AG04449 (cell line): ENCODE data around the gene NPAS2.

Experiments used
- CTCF ChIA-PET: fragments of 350-600 bp; formaldehyde crosslinking; extraction: SDS; loops from one replicate; lab custom pipeline; 2021; ENCODE audit warnings: antibody characterized with exemption; lab: Yijun Ruan, JAX
- POLR2A ChIA-PET: fragments of 400-600, 350-600 bp; formaldehyde crosslinking; extraction: SDS; loops from one replicate; lab custom pipeline; 2020; ENCODE audit warnings: antibody characterized with exemption, inconsistent platforms; lab: Yijun Ruan, JAX
- DNase-seq: peaks from one replicate; pipeline ENCODE4 v3.0.0-alpha.2; 2010; ENCODE audit warnings: low read depth, low spot score
- H3K4me3 ChIP-seq: 2 replicates; pipeline ENCODE4 v1.5.1; 2011; ENCODE audit warnings: low read depth, mild to moderate bottlenecking, control low read depth, low read length
- CTCF ChIP-seq: IDR thresholded peaks from one replicate; pipeline ENCODE4 v1.5.1; 2011; ENCODE audit warnings: mild to moderate bottlenecking, moderate library complexity, low read length, control low read depth, inconsistent platforms; ENCODE audit not compliant: insufficient read depth; ENCODE audit errors: missing control alignments

Gene NPAS2

GRCh38 chr2:100976061-100976460 is 156.1 kb downstream of the NPAS2 start:
- ChIA-PET POLR2A (interaction anchor here (0.6 kb wide), 1 partner anchor 157 kb away, joined by 3 read pairs; no protein-coding TSS in a partner anchor), CTCF (interaction anchor here (1.1 to 2.5 kb wide), 3 partner anchors 9 to 246 kb away, joined by 3 to 10 read pairs (median 10); no protein-coding TSS in a partner anchor)
- no peak overlapping the region for H3K4me3 ChIP-seq
- DNase-seq: no peak
- no peak for TF ChIP-seq CTCF

GRCh38 chr2:100976645-100977391 is 156.9 kb downstream of the NPAS2 start:
- CTCF ChIA-PET: interaction anchor here (0.7 to 2.5 kb wide), 5 partner anchors 9 to 247 kb away, joined by 3 to 10 read pairs (median 4); no protein-coding TSS in a partner anchor
- no peak for TF ChIP-seq CTCF
- H3K4me3 ChIP-seq: no peak overlapping the region
- POLR2A ChIA-PET: interaction anchor here (0.6 to 0.7 kb wide), 2 partner anchors 19 to 158 kb away, joined by 3 read pairs; no protein-coding TSS in a partner anchor
- no peak for DNase-seq

- POLR2A ChIA-PET: no interaction called here
- H3K4me3 ChIP-seq: no peak overlapping the region
- CTCF ChIA-PET: interaction anchor here (0.7 to 2.5 kb wide), 4 partner anchors 8 to 248 kb away, joined by 3 to 10 read pairs (median 7); no protein-coding TSS in a partner anchor
- no peak for DNase-seq
- no peak for TF ChIP-seq CTCF
Measured at GRCh38 chr2:100977511-100977910, 157.6 kb downstream of the NPAS2 start.

DNA sequence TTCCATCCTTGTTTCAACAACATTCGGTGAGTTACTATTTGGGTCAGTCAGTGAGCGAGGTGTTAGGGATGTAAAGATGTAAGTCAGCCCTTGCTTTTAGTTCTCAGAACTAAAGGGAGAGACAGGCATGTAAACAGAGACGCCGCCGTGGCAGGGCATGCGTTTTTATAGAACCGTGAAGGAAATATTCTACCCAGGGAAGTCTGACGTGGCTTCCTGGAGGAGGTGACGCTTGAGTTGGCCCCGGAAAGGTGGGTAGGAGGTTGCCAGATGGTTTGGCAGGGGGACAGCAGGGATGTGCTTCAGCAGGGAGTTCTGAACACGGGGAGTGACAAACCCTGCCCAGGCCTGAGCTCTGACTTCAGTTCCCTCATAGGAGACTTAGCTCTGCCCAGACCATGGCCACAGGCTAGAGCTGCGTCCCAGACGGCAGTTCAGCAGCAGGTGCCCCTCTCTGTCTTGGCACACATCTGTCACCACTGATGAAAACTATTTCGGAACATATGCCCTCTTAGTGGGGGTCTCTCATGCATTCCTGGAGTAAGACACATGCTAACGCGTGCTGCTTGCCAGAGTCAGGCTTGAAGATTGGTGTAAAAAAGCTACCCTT is 158.7 kb downstream of the NPAS2 start:
- POLR2A ChIA-PET: no interaction called here
- CTCF ChIA-PET: interaction anchor here (1.8 to 2.6 kb wide), 2 partner anchors 249 to 368 kb away, joined by 4 to 16 read pairs; no protein-coding TSS in a partner anchor
- no peak for DNase-seq
- no peak for TF ChIP-seq CTCF
- H3K4me3 ChIP-seq: no peak overlapping the region

DNA sequence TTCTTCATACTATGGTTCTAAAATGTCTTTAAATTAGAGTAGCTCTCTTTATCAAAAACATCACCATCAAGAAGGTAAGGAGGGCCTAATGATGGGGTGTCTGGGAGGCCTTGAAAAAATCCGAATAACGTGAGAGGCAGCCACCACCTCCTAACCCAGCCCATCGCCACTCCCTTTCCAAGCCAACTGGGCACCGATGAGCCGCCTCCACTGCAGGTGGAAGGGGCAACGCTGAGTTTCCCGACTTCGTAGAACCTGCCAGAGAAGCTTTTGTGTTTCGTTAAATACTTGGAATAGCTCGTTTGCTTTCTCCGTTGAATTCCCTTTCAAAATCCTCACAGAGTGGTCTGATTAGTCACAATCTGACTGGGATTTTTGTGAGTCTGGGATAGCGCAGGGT is 160.1 kb downstream of the NPAS2 start:
- H3K4me3 ChIP-seq: no peak overlapping the region
- POLR2A ChIA-PET: no interaction called here
- CTCF ChIA-PET: interaction anchor here (0.7 to 2.6 kb wide), 5 partner anchors 125 to 385 kb away, joined by 3 to 16 read pairs (median 4); no protein-coding TSS in a partner anchor
- TF ChIP-seq CTCF: no peak
- DNase-seq: no peak

DNA sequence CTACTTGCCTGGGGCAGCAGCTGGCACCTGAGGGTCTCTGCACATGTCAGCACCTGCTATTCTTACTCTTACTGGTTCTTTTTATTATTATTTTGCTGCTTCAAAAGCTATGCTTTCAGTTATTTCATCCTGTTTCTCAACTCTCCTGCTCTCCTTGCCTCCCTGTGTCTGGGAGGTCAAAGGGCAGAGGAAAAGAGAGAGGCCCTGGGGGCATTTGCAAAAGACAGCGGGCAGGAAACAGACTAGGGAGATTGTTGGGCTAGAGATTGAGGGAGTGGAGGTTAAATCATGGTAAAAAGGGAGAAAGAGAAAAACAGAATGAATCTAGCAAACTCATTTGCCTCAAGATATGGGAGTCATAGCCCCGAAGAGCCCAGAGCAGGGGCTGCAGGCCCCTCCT is 161.1 kb downstream of the NPAS2 start:
- H3K4me3 ChIP-seq: no peak overlapping the region
- no peak for TF ChIP-seq CTCF

More for the DNA sequence above, 161.1 kb downstream of the NPAS2 start:
- DNase-seq: no peak
- ChIA-PET POLR2A (no interaction called here), CTCF (interaction anchor here (2.6 kb wide), 1 partner anchor 251 kb away, joined by 16 read pairs; no protein-coding TSS in a partner anchor)
